ENCODE results near the gene PPARG.
"Not testable (repeated sequence)": the region's sequence is repeated elsewhere in the genome, so short reads cannot be mapped to it uniquely, and the experiment has no call there.

PPARG gene

DNA sequence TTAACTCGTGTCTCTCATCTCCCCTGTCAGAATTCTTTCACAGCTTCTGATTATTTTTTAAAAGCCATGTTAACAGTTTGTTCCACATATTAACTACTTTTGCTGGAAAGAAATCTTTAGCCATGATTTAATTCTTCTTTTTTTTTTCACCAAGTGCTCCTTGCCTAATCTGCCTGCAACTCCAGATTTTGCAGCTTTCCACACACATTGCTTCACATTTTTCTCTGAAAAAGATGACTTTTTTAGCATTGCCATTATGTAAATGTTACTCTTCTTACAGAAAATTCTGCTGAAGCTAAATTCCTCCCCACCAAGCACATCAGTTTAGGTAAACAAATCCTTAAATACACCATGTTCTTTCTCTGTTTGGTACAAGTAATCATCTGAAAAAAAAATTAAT, 23.4 kb upstream of the PPARG start:
- H3K4me3 ChIP-seq (ENCODE audit: low read length), result no peak overlapping the region
- no peaks in the 10 kb centered on the region for H3K27me3 ChIP-seq (ENCODE audit: control insufficient read depth, insufficient read depth, low read length)
- no peaks in the 10 kb centered on the region for H3K9me3 ChIP-seq (replicated peaks; ENCODE audit: low read length)
- peaks cover 9% of the 10 kb centered on the region for H3K4me1 ChIP-seq (ENCODE audit: control insufficient read depth, insufficient read depth, low read length)
- no peaks in the 10 kb centered on the region for H3K36me3 ChIP-seq (ENCODE audit: insufficient read depth, low read length)
- no peak overlapping the region for H3K9ac ChIP-seq (ENCODE audit: low read depth, low read length)
- no peak overlapping the region for H3K4me2 ChIP-seq (ENCODE audit: low read length)

GRCh38 chr3:12266038-12266437, 22.8 kb upstream of the PPARG start:
- no peaks in the 10 kb centered on the region for H3K36me3 ChIP-seq (ENCODE audit: insufficient read depth, low read length)
- no peak overlapping the region for H3K9ac ChIP-seq (ENCODE audit: low read depth, low read length)
- H3K4me3 ChIP-seq (ENCODE audit: low read length), result no peak overlapping the region
- H3K4me1 ChIP-seq (ENCODE audit: control insufficient read depth, insufficient read depth, low read length), result peaks cover 9% of the 10 kb centered on the region
- no peak overlapping the region for H3K4me2 ChIP-seq (ENCODE audit: low read length)
- H3K9me3 ChIP-seq (replicated peaks; ENCODE audit: low read length), result no peaks in the 10 kb centered on the region
- H3K27me3 ChIP-seq (ENCODE audit: control insufficient read depth, insufficient read depth, low read length), result no peaks in the 10 kb centered on the region

DNA sequence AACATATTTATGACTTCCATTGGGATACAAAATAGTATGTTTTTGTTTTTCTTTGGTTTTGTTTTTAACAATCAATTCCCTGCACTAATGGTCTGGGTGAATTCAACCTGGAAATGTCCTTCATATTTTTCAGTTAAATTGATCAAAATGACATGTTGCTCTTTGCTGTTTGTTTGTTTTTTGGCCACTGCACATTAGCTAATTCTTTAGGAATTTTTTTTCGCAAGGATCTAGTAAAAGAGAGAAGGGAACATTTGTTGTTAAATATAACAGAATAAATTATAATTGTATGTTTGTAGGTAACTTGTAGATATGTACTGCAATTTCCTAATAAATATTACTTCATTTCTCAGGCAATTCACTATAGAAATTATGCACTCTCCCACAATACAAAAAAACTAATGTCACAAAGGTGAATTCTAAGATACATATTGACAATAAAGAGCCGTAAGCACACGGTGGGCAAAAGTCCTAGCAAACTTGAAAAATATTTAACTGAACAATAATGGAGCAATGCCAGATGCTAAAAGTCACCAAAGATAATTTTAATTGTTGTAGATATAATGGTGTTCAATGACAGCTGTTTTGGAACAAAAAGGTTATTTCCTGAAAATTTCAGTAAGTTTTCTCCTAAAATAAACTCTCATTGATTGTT, 21.4 kb upstream of the PPARG start:
- no peaks in the 10 kb centered on the region for H3K9me3 ChIP-seq (replicated peaks; ENCODE audit: low read length)
- H3K36me3 ChIP-seq (ENCODE audit: insufficient read depth, low read length), result no peaks in the 10 kb centered on the region
- no peak overlapping the region for H3K4me2 ChIP-seq (ENCODE audit: low read length)
- peaks cover 9% of the 10 kb centered on the region for H3K4me1 ChIP-seq (ENCODE audit: control insufficient read depth, insufficient read depth, low read length)
- H3K4me3 ChIP-seq (ENCODE audit: low read length), result no peak overlapping the region
- H3K27me3 ChIP-seq (ENCODE audit: control insufficient read depth, insufficient read depth, low read length), result no peaks in the 10 kb centered on the region
- no peak overlapping the region for H3K9ac ChIP-seq (ENCODE audit: low read depth, low read length)

- H3K9me3 ChIP-seq (replicated peaks; ENCODE audit: low read length), result no peaks in the 10 kb centered on the region
- no peaks in the 10 kb centered on the region for H3K27me3 ChIP-seq (ENCODE audit: control insufficient read depth, insufficient read depth, low read length)
- peaks cover 9% of the 10 kb centered on the region for H3K4me1 ChIP-seq (ENCODE audit: control insufficient read depth, insufficient read depth, low read length)
- no peak overlapping the region for H3K4me3 ChIP-seq (ENCODE audit: low read length)
- H3K4me2 ChIP-seq (ENCODE audit: low read length), result no peak overlapping the region
- H3K9ac ChIP-seq (ENCODE audit: low read depth, low read length), result no peak overlapping the region
- no peaks in the 10 kb centered on the region for H3K36me3 ChIP-seq (ENCODE audit: insufficient read depth, low read length)
Observed at GRCh38 chr3:12268049-12268735, 20.7 kb upstream of the PPARG start.

GRCh38 chr3:12270976-12271375, 17.9 kb upstream of the PPARG start:
- H3K4me1 ChIP-seq (ENCODE audit: control insufficient read depth, insufficient read depth, low read length), result peaks cover 9% of the 10 kb centered on the region
- H3K9me3 ChIP-seq (replicated peaks; ENCODE audit: low read length), result no peaks in the 10 kb centered on the region

GRCh38 chr3:12273045-12273695, 15.7 kb upstream of the PPARG start:
- no peaks in the 10 kb centered on the region for H3K9me3 ChIP-seq (replicated peaks; ENCODE audit: low read length)
- no peaks in the 10 kb centered on the region for H3K4me1 ChIP-seq (ENCODE audit: control insufficient read depth, insufficient read depth, low read length)
- no peak overlapping the region for H3K4me2 ChIP-seq (ENCODE audit: low read length)
- no peak overlapping the region for H3K4me3 ChIP-seq (ENCODE audit: low read length)
- H3K9ac ChIP-seq (ENCODE audit: low read depth, low read length), result no peak overlapping the region
- H3K36me3 ChIP-seq (ENCODE audit: insufficient read depth, low read length), result no peaks in the 10 kb centered on the region
- H3K27me3 ChIP-seq (ENCODE audit: control insufficient read depth, insufficient read depth, low read length), result no peaks in the 10 kb centered on the region

More at GRCh38 chr3:12270976-12271375, 17.9 kb upstream of the PPARG start:
- no peaks in the 10 kb centered on the region for H3K36me3 ChIP-seq (ENCODE audit: insufficient read depth, low read length)
- H3K4me3 ChIP-seq (ENCODE audit: low read length), result no peak overlapping the region
- H3K4me2 ChIP-seq (ENCODE audit: low read length), result no peak overlapping the region
- no peak overlapping the region for H3K9ac ChIP-seq (ENCODE audit: low read depth, low read length)
- H3K27me3 ChIP-seq (ENCODE audit: control insufficient read depth, insufficient read depth, low read length), result no peaks in the 10 kb centered on the region

GRCh38 chr3:12275974-12276650, 12.8 kb upstream of the PPARG start:
- H3K27me3 ChIP-seq (ENCODE audit: control insufficient read depth, insufficient read depth, low read length), result no peaks in the 10 kb centered on the region
- peaks cover 2% of the 10 kb centered on the region for H3K4me1 ChIP-seq (ENCODE audit: control insufficient read depth, insufficient read depth, low read length)
- no peaks in the 10 kb centered on the region for H3K36me3 ChIP-seq (ENCODE audit: insufficient read depth, low read length)
- H3K4me3 ChIP-seq (ENCODE audit: low read length), result no peak overlapping the region
- no peaks in the 10 kb centered on the region for H3K9me3 ChIP-seq (replicated peaks; ENCODE audit: low read length)
- H3K4me2 ChIP-seq (ENCODE audit: low read length), result no peak overlapping the region
- H3K9ac ChIP-seq (ENCODE audit: low read depth, low read length), result no peak overlapping the region

DNA sequence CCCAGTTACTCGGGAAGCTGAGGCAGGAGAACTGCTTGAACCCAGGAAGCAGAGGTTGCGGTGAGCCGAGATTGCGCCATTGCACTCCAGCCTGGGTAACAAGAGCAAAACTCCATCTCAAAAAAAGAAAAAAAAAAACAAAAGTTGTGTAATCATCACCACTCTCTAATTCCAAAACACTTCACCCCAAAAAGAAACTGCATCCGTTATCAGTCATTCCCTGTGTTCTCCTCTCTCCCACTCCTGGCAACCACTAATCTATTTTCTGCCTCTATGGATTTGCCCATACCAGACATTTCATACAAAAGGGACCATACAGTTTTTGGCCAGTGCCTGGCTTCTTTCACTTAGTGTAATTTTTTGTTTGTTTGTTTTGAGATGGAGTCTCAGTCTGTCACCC, 12.0 kb upstream of the PPARG start:
- H3K9me3 ChIP-seq (replicated peaks; ENCODE audit: low read length); H3K36me3 ChIP-seq (ENCODE audit: insufficient read depth, low read length); H3K4me2 ChIP-seq (ENCODE audit: low read length); H3K4me3 ChIP-seq (ENCODE audit: low read length); H3K9ac ChIP-seq (ENCODE audit: low read depth, low read length); H3K27me3 ChIP-seq (ENCODE audit: control insufficient read depth, insufficient read depth, low read length); H3K4me1 ChIP-seq (ENCODE audit: control insufficient read depth, insufficient read depth, low read length): not testable (repeated sequence)

DNA sequence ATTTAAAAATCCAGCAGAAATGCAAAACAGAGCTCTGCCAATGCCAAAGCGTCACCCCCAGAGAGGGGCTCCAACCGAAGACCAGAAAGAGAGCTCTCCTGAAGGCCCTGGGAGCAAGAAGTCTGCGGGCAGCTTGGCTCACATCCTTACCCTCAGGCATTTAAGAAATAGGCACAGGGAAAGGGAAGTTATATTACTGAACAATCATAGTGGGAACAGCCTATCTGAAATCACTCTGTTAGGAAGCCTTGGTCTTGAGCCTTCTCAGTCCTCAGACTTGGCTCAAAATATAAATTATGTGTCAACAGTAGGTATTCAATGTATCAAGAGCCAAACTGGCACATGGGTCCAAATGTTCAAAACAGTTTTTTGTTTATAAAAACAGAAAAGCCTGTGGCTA, 10.3 kb upstream of the PPARG start:
- H3K27me3 ChIP-seq (ENCODE audit: control insufficient read depth, insufficient read depth, low read length), result no peaks in the 10 kb centered on the region
- no peak overlapping the region for H3K4me3 ChIP-seq (ENCODE audit: low read length)

DNA sequence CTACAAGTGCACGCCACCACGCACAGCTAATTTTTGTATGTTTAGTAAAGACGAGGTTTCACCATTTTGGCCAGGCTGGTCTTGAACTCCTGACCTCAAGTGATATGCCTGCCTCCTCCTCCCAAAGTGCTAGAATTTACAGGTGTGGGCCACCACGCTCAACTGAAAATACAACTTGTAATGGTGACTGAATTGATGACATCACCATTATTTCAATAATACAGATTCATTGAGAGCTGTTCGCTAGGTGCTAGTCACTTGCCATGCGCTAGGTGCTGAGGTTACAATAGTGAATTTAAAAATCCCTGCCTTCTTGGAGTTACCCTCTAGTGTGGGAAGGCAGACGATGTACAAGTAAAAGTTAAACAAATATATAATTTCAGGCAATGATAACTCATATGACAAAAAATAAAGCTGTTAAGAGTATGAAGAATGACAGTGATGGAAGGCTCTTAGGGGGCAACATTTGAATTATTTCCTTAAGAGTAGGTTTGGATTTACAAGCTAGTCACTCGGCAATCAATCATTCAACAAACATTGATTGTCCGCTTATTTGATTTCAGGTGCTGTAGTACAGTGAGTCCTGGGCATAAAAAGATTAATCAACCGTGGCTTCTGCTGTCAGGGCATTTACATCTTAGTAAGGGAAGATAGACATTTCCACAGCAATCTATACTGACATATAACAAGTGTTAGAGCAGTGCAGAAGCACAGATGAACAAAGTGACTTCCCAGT, 9.1 kb upstream of the PPARG start:
- Histone ChIP-seq H3K4me2 (ENCODE audit: low read length) (no peak overlapping the region), H3K27me3 (ENCODE audit: control insufficient read depth, insufficient read depth, low read length) (no peaks in the 10 kb centered on the region), H3K36me3 (ENCODE audit: insufficient read depth, low read length) (no peaks in the 10 kb centered on the region), H3K9ac (ENCODE audit: low read depth, low read length) (no peak overlapping the region), H3K4me3 (ENCODE audit: low read length) (no peak overlapping the region), H3K4me1 (ENCODE audit: control insufficient read depth, insufficient read depth, low read length) (peaks cover 2% of the 10 kb centered on the region), H3K9me3 (replicated peaks; ENCODE audit: low read length) (no peaks in the 10 kb centered on the region)

More for the DNA sequence above, 10.3 kb upstream of the PPARG start:
- Histone ChIP-seq H3K9ac (ENCODE audit: low read depth, low read length) (no peak overlapping the region), H3K36me3 (ENCODE audit: insufficient read depth, low read length) (no peaks in the 10 kb centered on the region), H3K4me2 (ENCODE audit: low read length) (no peak overlapping the region), H3K4me1 (ENCODE audit: control insufficient read depth, insufficient read depth, low read length) (peaks cover 2% of the 10 kb centered on the region), H3K9me3 (replicated peaks; ENCODE audit: low read length) (no peaks in the 10 kb centered on the region)

DNA sequence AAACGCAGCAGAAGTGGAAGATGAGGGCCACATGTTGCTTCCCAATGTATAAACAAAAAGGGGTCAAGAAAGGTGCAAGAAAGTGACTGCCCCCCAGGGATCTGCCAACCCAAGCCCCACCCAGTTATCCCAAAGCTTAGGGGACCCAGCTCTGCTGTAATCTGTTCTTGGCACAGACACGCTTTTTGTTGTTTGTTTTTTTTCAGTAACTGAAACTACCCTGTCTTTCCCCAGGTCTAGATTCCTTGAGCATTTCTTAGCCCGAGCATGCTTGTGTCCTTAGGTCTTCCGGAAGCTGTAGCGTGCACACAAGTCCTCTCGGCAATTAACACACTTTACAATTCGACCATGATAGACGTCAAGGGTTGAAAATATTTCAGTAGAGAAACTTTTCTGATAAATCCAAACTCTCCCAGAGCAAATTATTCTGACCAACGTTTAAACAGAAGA, 8.5 kb upstream of the PPARG start:
- Histone ChIP-seq H3K9me3 (replicated peaks; ENCODE audit: low read length) (no peaks in the 10 kb centered on the region), H3K36me3 (ENCODE audit: insufficient read depth, low read length) (no peaks in the 10 kb centered on the region), H3K9ac (ENCODE audit: low read depth, low read length) (no peak overlapping the region), H3K4me1 (ENCODE audit: control insufficient read depth, insufficient read depth, low read length) (peaks cover 2% of the 10 kb centered on the region), H3K4me2 (ENCODE audit: low read length) (peak overlapping the region; percentile 8), H3K4me3 (ENCODE audit: low read length) (no peak overlapping the region), H3K27me3 (ENCODE audit: control insufficient read depth, insufficient read depth, low read length) (no peaks in the 10 kb centered on the region)
